Right cardiac atrium (tissue), 5 donors: ENCODE results near the gene LORICRIN. TPM values are rescaled to one million over a fixed set of nuclear protein-coding genes. Genes with fewer than 3 reads are reported as not detected.

Source experiments
- ATAC-seq, 2 donors: fragments of 200-7000 bp; cut with Tn5 transposase; one replicate each; pipeline versions ENCODE4 v1.8.0 to v1.9.1; 2020; ENCODE audit warnings: moderate library complexity in 2 of 2, mild to moderate bottlenecking in 1 of 2
- DNase-seq, 3 donors: peaks; one replicate each; pipeline ENCODE4 v3.0.0-alpha.2; 2020
- H3K27ac ChIP-seq: one replicate; pipeline ENCODE4 v1.5.1; 2013; ENCODE audit warnings: mild to moderate bottlenecking, low read length, control low read depth, moderate library complexity
- H3K27me3 ChIP-seq: one replicate; pipeline ENCODE4 v1.6.1; 2013; ENCODE audit not compliant: control insufficient read depth, insufficient read depth
- H3K4me1 ChIP-seq: one replicate; pipeline ENCODE4 v1.6.1; 2013; ENCODE audit warnings: low read length; ENCODE audit not compliant: control insufficient read depth, insufficient read depth
- H3K4me3 ChIP-seq: one replicate; pipeline ENCODE4 v1.5.1; 2013; ENCODE audit warnings: low read length, control low read depth
- H3K9me3 ChIP-seq: one replicate; pipeline ENCODE4 v1.6.1; 2013; ENCODE audit warnings: low read length; ENCODE audit not compliant: control insufficient read depth
- WGBS: extraction: QIAGEN DNeasy Blood & Tissue Kit; methylation state at CpG from one replicate; pipeline ENCODE4 v1.1.7; 2013; 5-methylcytosine and 5-hydroxymethylcytosine counted together
- intact Hi-C, 4 donors: fragments of 100-400 bp; cut with DNase I; formaldehyde crosslinking; loops; one replicate each; pipeline versions ENCODE4 v1.11.0 to v1.14.0; 2022 to 2023
- polyA plus RNA-seq: library from polyadenylated mRNA; stranded (reverse); fragments of 200-250 nt; gene quantifications from one replicate; pipeline ENCODE4 v1.2.3, GENCODE V29; 2013
- total RNA-seq, 4 donors: library from RNA; stranded (reverse); fragmentation: NEBNext Ultra II Directional; extraction: Animal tissue kit (Norgen Biotek cat#: 25700); gene quantifications; one replicate each; pipeline ENCODE4 v1.2.1, GENCODE V29; 2021
- donor health status: healthy with polysubstance abuse.
- donor health status: DM: no; HTN: yes; CAD: no.
- donor health status: DM: no; HTN: no; CAD: no.
- donor health status: DM: no; HTN: yes; CAD: no; lungs with severe emphysema.
- donor health status: DM: yes; HTN: yes; CAD: no.

LORICRIN gene
- total and polyA plus RNA-seq, 5 donors, result not detected

GRCh38 chr1:153271711-153272110 lies 12.2 kb downstream of the LORICRIN start:
- no peak for DNase-seq
- H3K9me3 ChIP-seq, result no peaks in the 10 kb centered on the region
- H3K27ac ChIP-seq, result no peak overlapping the region
- 51% methylated on average over 1 of the region's 1 CpG for WGBS
- ATAC-seq, result no peak
- H3K4me3 ChIP-seq, result no peak overlapping the region
- intact Hi-C loops, result no loop called here
- no peaks in the 10 kb centered on the region for H3K27me3 ChIP-seq
- H3K4me1 ChIP-seq, result no peaks in the 10 kb centered on the region

GRCh38 chr1:153272186-153272585 lies 12.7 kb downstream of the LORICRIN start:
- no peaks in the 10 kb centered on the region for H3K4me1 ChIP-seq
- intact Hi-C loops, result no loop called here
- no peak overlapping the region for H3K4me3 ChIP-seq
- ATAC-seq (peak in 1 of 2 donors; percentile 31), DNase-seq (no peak)
- H3K27me3 ChIP-seq, result no peaks in the 10 kb centered on the region
- H3K9me3 ChIP-seq, result no peaks in the 10 kb centered on the region
- no peak overlapping the region for H3K27ac ChIP-seq
- WGBS, result 85% methylated on average over 1 of the region's 1 CpG

GRCh38 chr1:153277852-153278251 lies 18.4 kb downstream of the LORICRIN start:
- H3K4me1 ChIP-seq, result no peaks in the 10 kb centered on the region
- no peak for ATAC-seq
- H3K4me3 ChIP-seq, result no peak overlapping the region
- H3K9me3 ChIP-seq, result no peaks in the 10 kb centered on the region
- H3K27me3 ChIP-seq, result no peaks in the 10 kb centered on the region
- 16% methylated on average over 2 of the region's 2 CpGs for WGBS
- H3K27ac ChIP-seq, result no peak overlapping the region
- intact Hi-C loops, result no loop called here
- no peak for DNase-seq

- ATAC-seq, result no peak
- peak in 1 of 3 donors; percentile 33 for DNase-seq
- no peak overlapping the region for H3K27ac ChIP-seq
Observed at GRCh38 chr1:153288634-153289275, 29.3 kb downstream of the LORICRIN start.

DNA sequence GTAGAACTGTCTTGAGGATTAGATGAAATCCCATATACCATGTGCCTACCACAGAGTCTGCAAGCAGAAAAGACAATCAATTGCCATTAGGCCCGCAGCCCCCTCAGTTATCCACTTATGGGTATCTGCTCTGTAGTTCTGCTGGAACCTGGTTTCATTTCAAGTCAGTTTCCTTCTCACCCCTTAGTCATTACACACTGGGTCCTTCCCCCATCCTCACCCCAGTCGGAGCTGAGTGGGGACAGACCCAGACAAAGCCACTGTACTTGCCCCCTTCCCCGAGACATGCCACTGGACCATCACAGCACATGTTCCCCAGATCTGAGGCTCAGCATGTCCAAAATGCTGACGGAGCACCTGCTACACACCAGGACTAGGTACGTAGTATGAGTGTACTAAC lies 32.0 kb downstream of the LORICRIN start:
- Histone ChIP-seq H3K27me3 (no peaks in the 10 kb centered on the region), H3K4me1 (no peaks in the 10 kb centered on the region), H3K9me3 (no peaks in the 10 kb centered on the region), H3K27ac (no peak overlapping the region), H3K4me3 (no peak overlapping the region)
- DNase-seq (no peak), ATAC-seq (no peak)
- intact Hi-C loops, result no loop called here
- 90% methylated on average over 5 of the region's 5 CpGs for WGBS

More at GRCh38 chr1:153288634-153289275, 29.3 kb downstream of the LORICRIN start:
- no peak overlapping the region for H3K4me3 ChIP-seq
- no peaks in the 10 kb centered on the region for H3K4me1 ChIP-seq
- no peaks in the 10 kb centered on the region for H3K9me3 ChIP-seq
- intact Hi-C loops, result no loop called here
- WGBS, result 60% methylated on average over 11 of the region's 11 CpGs
- no peaks in the 10 kb centered on the region for H3K27me3 ChIP-seq

- no peaks in the 10 kb centered on the region for H3K9me3 ChIP-seq
- intact Hi-C loops, result no loop called here
- ATAC-seq, result no peak
- no peak overlapping the region for H3K27ac ChIP-seq
- H3K4me1 ChIP-seq, result no peaks in the 10 kb centered on the region
- peak in 1 of 3 donors; percentile 17 for DNase-seq
- WGBS, result 63% methylated on average over 8 of the region's 8 CpGs
- no peaks in the 10 kb centered on the region for H3K27me3 ChIP-seq
- H3K4me3 ChIP-seq, result no peak overlapping the region
Observed at GRCh38 chr1:153292185-153292584, 32.7 kb downstream of the LORICRIN start.

DNA sequence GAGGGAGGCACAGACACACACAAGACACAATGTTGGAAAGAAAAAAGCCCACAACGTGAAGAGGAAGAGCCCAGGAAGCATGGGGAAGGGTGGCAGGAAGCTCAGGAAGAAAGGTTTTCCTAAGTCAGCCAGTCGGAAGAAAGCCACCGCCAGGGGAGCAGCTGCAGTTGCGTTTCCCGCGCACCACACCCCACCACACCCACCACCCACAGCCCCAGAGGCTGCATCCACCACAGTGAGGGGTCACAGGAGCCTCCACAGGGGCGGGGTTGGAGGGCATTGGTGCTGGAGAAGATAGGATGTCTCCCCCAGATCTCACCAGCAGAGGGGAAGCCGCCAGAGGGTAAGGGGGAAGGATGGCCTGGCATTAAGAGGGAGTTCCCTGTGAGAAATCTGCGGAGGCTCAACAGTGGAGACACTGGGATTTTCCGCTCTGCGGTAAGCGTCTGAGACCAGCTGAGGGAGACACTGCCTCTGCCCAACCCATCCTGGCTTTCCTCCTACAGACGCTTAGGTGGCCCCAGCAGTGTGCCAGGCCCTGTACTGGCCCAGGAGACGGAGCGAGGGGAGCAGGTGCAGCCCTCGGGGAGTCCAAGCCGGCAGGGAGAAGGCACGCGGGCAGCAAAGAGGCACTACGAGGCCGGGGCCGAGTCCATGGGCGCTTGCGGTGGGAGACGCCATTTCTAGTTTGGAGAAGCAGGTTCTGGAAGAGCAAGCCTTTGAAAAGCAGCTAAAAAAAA lies 33.4 kb downstream of the LORICRIN start:
- ATAC-seq (no peak), DNase-seq (peak in 1 of 3 donors; percentile 35)
- intact Hi-C loops, result no loop called here
- WGBS, result 70% methylated on average over 25 of the region's 25 CpGs
- H3K4me3 ChIP-seq, result no peak overlapping the region
- H3K27ac ChIP-seq, result no peak overlapping the region
- H3K4me1 ChIP-seq, result no peaks in the 10 kb centered on the region
- no peaks in the 10 kb centered on the region for H3K9me3 ChIP-seq
- no peaks in the 10 kb centered on the region for H3K27me3 ChIP-seq

DNA sequence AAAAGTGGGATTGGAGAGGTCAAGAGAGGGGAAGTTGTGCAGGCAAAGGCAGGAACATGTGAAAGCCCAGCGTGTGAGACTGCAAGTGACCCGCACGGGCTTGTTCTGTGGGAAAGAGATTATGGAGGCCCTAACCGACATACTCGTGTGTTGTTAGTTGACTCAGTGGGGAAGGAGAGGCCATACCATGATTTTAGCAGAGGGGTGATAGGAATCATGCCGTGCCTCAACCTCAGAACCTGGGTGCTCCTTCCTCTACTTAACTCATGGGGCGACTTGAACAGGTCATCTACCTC lies 33.9 kb downstream of the LORICRIN start:
- intact Hi-C loops, result no loop called here
- no peak overlapping the region for H3K4me3 ChIP-seq
- DNase-seq (no peak), ATAC-seq (no peak)
- H3K27me3 ChIP-seq, result no peaks in the 10 kb centered on the region
- no peaks in the 10 kb centered on the region for H3K9me3 ChIP-seq
- no peak overlapping the region for H3K27ac ChIP-seq
- WGBS, result 74% methylated on average over 7 of the region's 7 CpGs
- H3K4me1 ChIP-seq, result no peaks in the 10 kb centered on the region

- intact Hi-C loops, result no loop called here
- Histone ChIP-seq H3K27me3 (no peaks in the 10 kb centered on the region), H3K4me1 (no peaks in the 10 kb centered on the region), H3K27ac (no peak overlapping the region), H3K4me3 (no peak overlapping the region), H3K9me3 (no peaks in the 10 kb centered on the region)
- ATAC-seq (no peak), DNase-seq (peak in 1 of 3 donors; percentile 19)
- 74% methylated on average over 9 of the region's 9 CpGs for WGBS
Observed at GRCh38 chr1:153293851-153294250, 34.4 kb downstream of the LORICRIN start.

- WGBS, result 29% methylated on average over 5 of the region's 5 CpGs
- H3K27me3 ChIP-seq, result no peaks in the 10 kb centered on the region
- no peak for ATAC-seq
- H3K9me3 ChIP-seq, result no peaks in the 10 kb centered on the region
- H3K4me1 ChIP-seq, result no peaks in the 10 kb centered on the region
- intact Hi-C loops, result no loop called here
- no peak for DNase-seq
- H3K4me3 ChIP-seq, result no peak overlapping the region
- H3K27ac ChIP-seq, result no peak overlapping the region
Observed at GRCh38 chr1:153302308-153302707, 42.8 kb downstream of the LORICRIN start.

DNA sequence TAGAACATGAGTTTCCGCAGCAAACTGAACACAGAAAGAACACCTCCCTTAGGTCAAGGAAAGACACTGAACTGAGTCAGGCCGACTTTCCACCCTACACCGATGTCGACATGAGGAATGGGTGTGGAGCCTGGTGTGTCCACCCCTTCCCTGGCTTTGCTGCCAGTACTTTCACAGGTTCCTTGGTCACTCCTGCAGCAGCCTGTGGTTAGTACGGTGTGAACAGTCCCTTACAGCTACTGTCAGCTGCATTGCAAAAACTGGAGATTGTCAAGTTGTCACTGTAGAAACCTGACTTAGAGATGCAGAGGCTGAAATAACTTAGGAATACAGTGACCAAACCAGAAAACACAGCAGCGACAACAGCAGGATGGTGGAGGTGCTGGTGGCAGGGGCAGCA lies 46.2 kb downstream of the LORICRIN start:
- 85% methylated on average over 6 of the region's 6 CpGs for WGBS
- Histone ChIP-seq H3K4me3 (no peak overlapping the region), H3K27me3 (no peaks in the 10 kb centered on the region), H3K27ac (no peak overlapping the region), H3K4me1 (no peaks in the 10 kb centered on the region), H3K9me3 (no peaks in the 10 kb centered on the region)
- DNase-seq (no peak), ATAC-seq (no peak)
- intact Hi-C loops, result no loop called here
